GM12891 (cell line): ENCODE measurements around the gene RIBC1.

ENCODE experiments used
- PAX5 ChIP-seq: IDR thresholded peaks from 2 replicates; pipeline ENCODE4 v1.6.1; 2011; ENCODE audit warnings: low read length, moderate library complexity, mild to moderate bottlenecking; ENCODE audit not compliant: insufficient read depth, severe bottlenecking
- POLR2A ChIP-seq: IDR thresholded peaks from 2 replicates; pipeline ENCODE4 v1.6.1; 2011; ENCODE audit warnings: low read depth, low read length, control low read depth
- POLR2AphosphoS5 ChIP-seq: IDR thresholded peaks from 2 replicates; pipeline ENCODE4 v1.6.1; 2011; ENCODE audit warnings: low read depth, low read length, control low read depth
- SPI1 ChIP-seq: IDR thresholded peaks from 2 replicates; pipeline ENCODE4 v1.6.1; 2011; ENCODE audit warnings: low read depth, low read length, control low read depth
- TAF1 ChIP-seq: IDR thresholded peaks from 2 replicates; pipeline ENCODE4 v1.6.1; 2011; ENCODE audit warnings: low read depth, low read length, control low read depth

DNA sequence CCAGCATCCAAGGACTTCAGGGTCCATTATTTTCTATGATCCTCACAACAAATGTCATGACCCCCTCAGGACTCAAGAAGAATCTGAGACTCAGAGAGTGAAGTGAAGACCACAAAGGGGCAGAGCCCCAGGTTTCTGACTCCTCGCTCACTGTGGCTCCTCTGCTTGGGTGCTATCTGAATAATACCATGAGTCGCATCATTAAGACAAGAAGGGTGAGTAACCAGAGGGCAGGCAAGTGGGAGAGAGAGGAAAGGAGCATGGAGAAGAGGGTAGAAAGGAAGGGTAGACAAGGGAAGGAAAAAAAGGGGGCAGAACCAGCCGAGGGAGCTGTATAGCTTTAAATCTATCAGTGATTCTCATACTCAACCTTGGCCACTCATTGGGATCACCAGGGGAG, 27.0 kb downstream of the RIBC1 start:
- TF ChIP-seq POLR2AphosphoS5, result no peak
- TF ChIP-seq POLR2A, result no peak
- TF ChIP-seq TAF1, result no peak
- no peak for TF ChIP-seq PAX5
- TF ChIP-seq SPI1, result no peak
